Erythroblast (primary cell): ENCODE results near the gene GIN1.

ENCODE experiments used
- GATA1 ChIP-seq: IDR thresholded peaks from 2 replicates; pipeline ENCODE4 v1.6.1; 2011; ENCODE audit warnings: low read depth, mild to moderate bottlenecking, control low read depth, low read length, moderate library complexity
- POLR2A ChIP-seq: IDR thresholded peaks from 2 replicates; pipeline ENCODE4 v1.6.1; 2011; ENCODE audit warnings: mild to moderate bottlenecking, low read length

DNA sequence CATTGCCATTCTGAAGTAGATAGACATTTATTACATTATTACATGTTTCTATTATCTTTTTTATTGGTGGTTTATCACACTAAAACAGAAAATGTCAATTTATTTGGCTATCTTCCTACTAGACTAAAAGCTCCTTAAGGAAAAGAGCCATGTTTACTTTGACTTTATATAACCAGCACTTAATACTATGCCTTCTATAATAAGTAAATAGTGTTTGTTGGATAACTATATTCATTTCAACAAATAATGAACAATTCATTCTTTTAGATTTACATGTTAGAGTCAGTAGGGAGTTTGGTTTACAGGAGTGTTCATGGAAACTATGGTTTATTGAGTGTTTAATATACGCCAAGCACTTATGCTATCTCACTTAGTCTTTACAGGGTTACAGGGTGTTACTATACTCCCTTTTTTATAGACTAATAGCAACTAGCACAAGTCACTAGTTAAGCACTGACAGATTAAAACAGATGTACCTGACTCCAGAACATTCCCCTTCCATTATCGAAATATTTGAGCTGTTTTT is 7.4 kb upstream of the GIN1 start:
- TF ChIP-seq POLR2A (no peak), GATA1 (no peak)
